GM21526 (cell line): ENCODE measurements around the gene SLC25A22.

Experiments
- ATAC-seq: cut with Tn5 transposase; IDR thresholded peaks from one replicate; pipeline ENCODE4 v1.9.1; 2021; ENCODE audit warnings: moderate library complexity; ENCODE audit not compliant: unreplicated experiment, low FRiP score

Gene SLC25A22

GRCh38 chr11:776263-776560, 21.9 kb downstream of the SLC25A22 start:
- no peak for ATAC-seq

- no peak for ATAC-seq
These were observed 23.0 kb downstream of the SLC25A22 start for GRCh38 chr11:774873-775592.

DNA sequence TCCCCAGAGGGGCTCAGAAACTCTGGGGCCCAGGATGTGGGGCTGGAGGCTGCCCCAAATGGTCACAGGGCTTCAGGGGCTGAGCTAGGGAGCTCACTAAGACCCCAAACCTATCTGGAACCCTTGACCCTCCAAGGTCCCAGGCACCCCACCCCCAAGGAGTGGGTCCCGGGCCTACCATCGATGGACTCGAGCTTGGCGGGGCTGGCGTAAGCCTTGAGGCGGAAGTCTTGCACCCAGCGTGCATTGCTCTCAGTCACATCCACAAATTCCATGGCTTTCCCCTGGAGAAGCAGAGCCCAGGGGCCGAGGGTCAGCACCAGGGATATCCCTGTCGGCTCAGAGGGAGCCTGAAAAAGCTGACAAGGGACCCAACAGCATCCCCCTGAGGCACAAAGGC, 24.3 kb downstream of the SLC25A22 start:
- ATAC-seq: no peak

- ATAC-seq: no peak
These were observed 24.7 kb downstream of the SLC25A22 start for GRCh38 chr11:773425-773824.

GRCh38 chr11:772429-773390, 25.4 kb downstream of the SLC25A22 start:
- ATAC-seq: no peak

- ATAC-seq: no peak
These were observed 26.4 kb downstream of the SLC25A22 start for GRCh38 chr11:771617-772204.

GRCh38 chr11:770642-771616, 27.2 kb downstream of the SLC25A22 start:
- ATAC-seq: no peak

DNA sequence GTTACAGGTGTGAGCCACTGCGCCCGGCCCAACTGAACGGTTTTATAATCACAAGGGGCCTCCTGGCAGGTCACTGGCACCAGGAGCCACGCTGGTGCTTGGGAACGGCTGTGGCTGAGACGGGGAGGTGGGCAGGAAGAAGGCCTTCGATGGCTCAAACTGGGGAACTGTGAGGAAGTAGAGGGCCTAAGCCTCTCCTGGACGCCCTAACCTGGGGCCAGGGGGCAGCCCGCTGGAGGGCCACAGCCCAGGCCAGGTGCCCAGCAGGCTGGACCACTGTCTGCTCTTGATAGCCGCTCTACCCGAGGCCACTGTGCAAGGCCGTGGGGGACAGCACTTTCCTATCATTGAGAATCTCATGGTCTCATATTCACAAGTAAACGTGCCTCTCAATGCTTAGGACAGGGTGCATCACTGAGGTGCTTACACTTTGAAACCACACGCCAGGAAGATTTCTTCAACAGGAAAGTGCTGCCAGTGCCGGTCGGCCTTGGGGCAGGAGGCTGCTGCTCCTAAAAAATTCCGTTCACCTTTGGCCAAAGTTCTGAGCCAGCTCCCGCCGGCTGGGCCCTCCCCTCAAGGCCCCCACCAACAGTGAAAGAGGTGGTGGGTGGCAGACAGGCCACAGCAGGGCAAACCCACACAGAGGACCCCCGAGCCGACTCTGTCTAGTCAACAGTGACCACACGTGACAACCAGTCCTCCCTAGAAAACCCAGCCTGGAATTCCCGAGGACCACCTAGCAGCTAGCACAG, 28.0 kb downstream of the SLC25A22 start:
- ATAC-seq: no peak

- ATAC-seq: no peak
These were observed 30.8 kb downstream of the SLC25A22 start for GRCh38 chr11:767238-767637.

GRCh38 chr11:766936-767210, 31.2 kb downstream of the SLC25A22 start:
- ATAC-seq: no peak

DNA sequence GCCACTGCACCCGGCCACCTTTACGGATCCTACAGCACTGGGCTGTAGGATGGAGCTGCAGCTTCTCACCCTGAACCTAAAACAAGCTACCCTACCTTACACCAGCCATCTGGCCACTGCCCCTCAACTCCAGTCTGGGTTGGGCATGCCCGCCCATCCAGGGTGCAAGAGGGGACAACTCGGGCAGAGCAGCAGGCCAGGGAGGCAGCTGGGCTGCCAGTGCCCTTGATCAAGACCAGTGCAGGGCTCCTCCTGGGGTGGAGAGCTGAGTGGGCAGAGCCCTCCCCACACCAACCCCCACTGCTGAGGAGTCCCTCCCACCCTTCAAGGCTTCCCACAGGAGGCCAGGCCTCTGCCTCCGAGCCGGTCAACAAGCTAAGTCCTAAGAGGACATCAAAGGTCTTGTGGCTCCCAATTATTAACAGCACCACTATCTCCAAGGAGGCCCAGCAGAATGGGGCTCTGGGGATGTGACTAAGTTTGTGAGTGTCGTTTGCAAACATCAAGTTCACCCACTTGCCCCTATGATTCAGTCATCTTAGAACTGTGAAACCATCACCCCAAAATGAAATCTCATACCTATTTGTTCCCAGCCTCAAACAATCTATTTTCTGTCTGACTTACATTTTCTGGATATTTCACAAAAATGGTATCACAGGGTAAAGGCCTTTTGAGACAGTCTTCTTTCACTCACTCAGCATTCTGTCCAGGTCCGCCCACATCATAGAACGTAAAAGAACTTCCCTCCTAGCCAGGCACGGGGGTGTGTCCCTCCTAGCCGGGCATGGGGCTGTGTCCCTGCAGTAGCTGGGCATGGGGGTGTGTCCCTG, 31.8 kb downstream of the SLC25A22 start:
- no peak for ATAC-seq

- ATAC-seq: no peak
These were observed 32.3 kb downstream of the SLC25A22 start for GRCh38 chr11:765802-766091.

GRCh38 chr11:765025-765801, 32.9 kb downstream of the SLC25A22 start:
- ATAC-seq: no peak

- ATAC-seq: no peak
These were observed 33.6 kb downstream of the SLC25A22 start for GRCh38 chr11:764322-765024.

DNA sequence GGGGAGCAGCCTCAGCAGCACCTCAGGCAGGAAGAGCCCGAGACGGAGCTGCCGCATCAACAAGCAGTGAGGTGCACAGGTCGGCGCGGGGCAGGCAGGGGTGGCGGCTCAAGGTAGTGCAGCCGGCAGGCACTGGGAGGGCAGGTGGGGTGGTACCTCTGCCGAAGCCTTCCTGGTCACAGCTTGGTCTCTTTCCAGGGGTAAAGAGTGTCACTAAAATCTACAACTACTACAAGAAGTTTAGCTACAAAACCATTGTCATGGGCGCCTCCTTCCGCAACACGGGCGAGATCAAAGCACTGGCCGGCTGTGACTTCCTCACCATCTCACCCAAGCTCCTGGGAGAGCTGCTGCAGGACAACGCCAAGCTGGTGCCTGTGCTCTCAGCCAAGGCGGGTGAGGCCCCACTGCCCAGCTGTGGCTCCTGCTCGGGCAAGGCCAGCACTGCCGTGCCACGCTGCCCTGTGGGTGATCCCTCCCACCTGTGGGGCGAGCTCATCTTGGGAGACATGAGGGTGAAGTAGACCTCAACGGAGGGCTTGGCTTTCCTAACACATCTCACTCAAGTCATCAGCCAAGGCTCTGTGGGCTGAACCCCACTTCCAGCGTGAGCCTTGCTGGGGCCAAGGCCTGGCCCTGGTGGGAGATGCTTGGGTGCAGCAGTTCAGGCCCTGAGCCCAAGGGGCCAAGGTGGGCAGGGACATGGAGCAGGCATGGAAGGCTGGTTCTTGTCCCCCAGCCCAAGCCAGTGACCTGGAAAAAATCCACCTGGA, 34.3 kb downstream of the SLC25A22 start:
- ATAC-seq: no peak

DNA sequence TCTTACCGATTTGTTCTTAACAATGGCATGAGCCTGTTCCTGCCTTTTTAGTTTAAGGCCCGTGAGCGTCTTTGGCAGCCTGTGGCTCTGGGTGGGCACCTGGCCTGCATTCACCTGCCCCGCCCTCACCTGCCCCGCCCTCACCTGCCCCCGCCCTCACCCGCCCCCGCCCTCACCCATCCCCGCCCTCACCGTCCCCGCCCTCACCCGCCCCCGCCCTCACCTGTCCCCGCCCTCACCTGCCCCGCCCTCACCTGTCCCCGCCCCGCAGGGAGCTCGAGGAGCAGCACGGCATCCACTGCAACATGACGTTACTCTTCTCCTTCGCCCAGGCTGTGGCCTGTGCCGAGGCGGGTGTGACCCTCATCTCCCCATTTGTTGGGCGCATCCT, 35.0 kb downstream of the SLC25A22 start:
- no peak for ATAC-seq

- ATAC-seq: no peak
These were observed 35.5 kb downstream of the SLC25A22 start for GRCh38 chr11:762421-763072.
